Activated T-cell treated with anti-CD3 and anti-CD28 coated beads for 4 hours (primary cell): ENCODE data around the gene P4HA3.
A peak's percentile ranks its signal among the peaks of the same experiment; 100 is the strongest.
"Not testable (repeated sequence)": the region's sequence is repeated elsewhere in the genome, so short reads cannot be mapped to it uniquely, and the experiment has no call there.

Experiments
- DNase-seq: peaks from one replicate; pipeline ENCODE4 v3.0.0-alpha.2; 2020

P4HA3 gene

GRCh38 chr11:74311352-74311926 is at the start of gene P4HA3:
Gene P4HA3 (minus strand): TSS chr11:74311640. CDS start chr11:74311611, 29 bp downstream.
- peak; percentile 23 for DNase-seq

- DNase-seq = no peak
Observed at GRCh38 chr11:74357449-74357848, 46.0 kb upstream of the P4HA3 start.

GRCh38 chr11:74355626-74356025 is 44.2 kb upstream of the P4HA3 start:
- no peak for DNase-seq

GRCh38 chr11:74354036-74354435 is 42.6 kb upstream of the P4HA3 start:
- no peak for DNase-seq

GRCh38 chr11:74347381-74347780 is 35.9 kb upstream of the P4HA3 start:
- DNase-seq = no peak

GRCh38 chr11:74345420-74345819 is 34.0 kb upstream of the P4HA3 start:
- no peak for DNase-seq

GRCh38 chr11:74341921-74342320 is 30.5 kb upstream of the P4HA3 start:
- no peak for DNase-seq

GRCh38 chr11:74339619-74340018 is 28.2 kb upstream of the P4HA3 start:
- no peak for DNase-seq

- no peak for DNase-seq
Observed at GRCh38 chr11:74338963-74339362, 27.5 kb upstream of the P4HA3 start.

- DNase-seq = no peak
Observed at GRCh38 chr11:74333193-74333592, 21.8 kb upstream of the P4HA3 start.

GRCh38 chr11:74332291-74332690 is 20.9 kb upstream of the P4HA3 start:
- DNase-seq = no peak

- DNase-seq = not testable (repeated sequence)
Observed at GRCh38 chr11:74331000-74331399, 19.6 kb upstream of the P4HA3 start.

- DNase-seq = no peak
Observed at GRCh38 chr11:74330075-74330858, 18.8 kb upstream of the P4HA3 start.

GRCh38 chr11:74327076-74327475 is 15.6 kb upstream of the P4HA3 start:
- no peak for DNase-seq

GRCh38 chr11:74326665-74327064 is 15.2 kb upstream of the P4HA3 start:
- no peak for DNase-seq

- DNase-seq = no peak
Observed at GRCh38 chr11:74325649-74326645, 14.5 kb upstream of the P4HA3 start.

- no peak for DNase-seq
Observed at GRCh38 chr11:74322667-74323066, 11.2 kb upstream of the P4HA3 start.

GRCh38 chr11:74321487-74322188 is 10.2 kb upstream of the P4HA3 start:
- peak; percentile 17 for DNase-seq

GRCh38 chr11:74320538-74320937 is 9.1 kb upstream of the P4HA3 start:
- DNase-seq = no peak

GRCh38 chr11:74319139-74319816 is 7.8 kb upstream of the P4HA3 start:
- no peak for DNase-seq

GRCh38 chr11:74318241-74318932 is 6.9 kb upstream of the P4HA3 start:
- no peak for DNase-seq
